Measurements from ENCODE around the gene ARSJ. TPM values are rescaled to one million over a fixed set of nuclear protein-coding genes. Genes with fewer than 3 reads are reported as not detected.

ARSJ gene
- total RNA-seq, 1 donor from 2014 or later: 11.2 TPM

DNA sequence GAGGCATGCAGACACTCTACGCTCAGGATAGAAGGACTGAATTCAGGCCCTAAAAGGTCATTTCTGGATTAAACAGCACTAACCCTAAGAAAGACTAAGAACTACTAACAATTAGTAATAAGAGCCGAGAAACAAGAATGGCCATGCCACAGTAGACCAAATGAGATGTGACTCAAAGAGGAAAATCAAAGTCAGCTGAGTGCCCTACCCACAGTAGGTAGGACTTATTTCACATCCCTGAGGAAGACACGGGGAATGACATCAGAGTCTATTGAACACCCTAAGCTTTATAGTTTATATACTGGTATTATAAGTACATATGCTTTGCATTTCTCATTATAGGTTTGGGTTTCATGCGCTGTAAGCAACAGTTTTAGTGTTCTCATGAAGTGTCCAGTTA, 2.7 kb upstream of the ARSJ start:
- DNase-seq (ENCODE audit: low spot score): no peak
- Mint-ChIP-seq H3K36me3 (ENCODE audit: low read depth, unreplicated experiment) (peaks cover 3% of the 10 kb centered on the region), H3K27me3 (ENCODE audit: unreplicated experiment) (peaks cover 5% of the 10 kb centered on the region), H3K4me3 (ENCODE audit: unreplicated experiment) (no peak overlapping the region), H3K4me1 (ENCODE audit: unreplicated experiment) (peaks cover 16% of the 10 kb centered on the region), H3K9me3 (ENCODE audit: unreplicated experiment) (no peaks in the 10 kb centered on the region), H3K27ac (ENCODE audit: unreplicated experiment) (no peak overlapping the region)
- no peak for TF ChIP-seq CTCF (IDR thresholded peaks at IDR 0.05; ENCODE audit: unreplicated experiment)

GRCh38 chr4:113981591-113981990, 2.1 kb upstream of the ARSJ start:
- H3K36me3 Mint-ChIP-seq (ENCODE audit: low read depth, unreplicated experiment): peaks cover 3% of the 10 kb centered on the region
- H3K9me3 Mint-ChIP-seq (ENCODE audit: unreplicated experiment): no peaks in the 10 kb centered on the region
- peaks cover 5% of the 10 kb centered on the region for H3K27me3 Mint-ChIP-seq (ENCODE audit: unreplicated experiment)
- H3K4me3 Mint-ChIP-seq (ENCODE audit: unreplicated experiment): no peak overlapping the region
- H3K4me1 Mint-ChIP-seq (ENCODE audit: unreplicated experiment): peaks cover 21% of the 10 kb centered on the region
- TF ChIP-seq CTCF (IDR thresholded peaks at IDR 0.05; ENCODE audit: unreplicated experiment): no peak
- H3K27ac Mint-ChIP-seq (ENCODE audit: unreplicated experiment): no peak overlapping the region
- no peak for DNase-seq (ENCODE audit: low spot score)

DNA sequence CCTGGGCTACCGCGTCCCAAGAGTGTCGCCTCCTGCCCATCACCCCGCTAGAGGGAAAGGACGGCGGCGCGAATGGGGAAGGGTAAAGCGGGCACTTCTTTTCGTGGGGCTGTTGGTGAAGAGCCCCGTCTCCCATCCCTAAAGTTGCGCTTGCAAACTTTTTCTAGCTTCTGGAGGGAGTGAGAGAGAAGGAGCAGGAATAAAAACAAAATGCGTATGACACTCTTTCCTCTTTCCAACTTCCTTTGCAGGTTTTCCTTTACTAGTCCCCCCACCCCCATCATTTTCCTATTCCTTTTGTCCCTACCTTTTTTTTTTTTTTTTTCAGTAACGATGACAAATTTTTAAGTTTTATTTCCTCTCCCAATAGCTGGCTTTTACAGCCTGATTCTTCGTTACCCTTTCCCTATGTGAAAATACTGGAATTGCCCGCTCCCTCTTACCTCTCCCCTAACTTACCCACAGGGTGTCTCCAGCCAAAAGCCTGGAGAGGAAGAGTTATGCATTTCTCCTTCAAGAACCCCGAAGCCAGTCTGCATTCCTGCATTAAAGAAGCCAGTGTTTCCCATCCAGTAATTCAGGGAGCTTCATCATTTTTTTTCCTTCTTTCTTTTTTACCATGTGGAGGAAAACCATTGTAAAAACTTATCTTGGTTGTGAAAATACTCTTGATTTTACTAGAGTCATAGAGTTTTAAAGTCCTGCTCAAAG, 613 bp upstream of the ARSJ start:
- Mint-ChIP-seq H3K27ac (ENCODE audit: unreplicated experiment) (peak overlapping the region; percentile 92), H3K4me3 (ENCODE audit: unreplicated experiment) (peak overlapping the region; percentile 98), H3K9me3 (ENCODE audit: unreplicated experiment) (no peaks in the 10 kb centered on the region), H3K4me1 (ENCODE audit: unreplicated experiment) (peaks cover 30% of the 10 kb centered on the region), H3K36me3 (ENCODE audit: low read depth, unreplicated experiment) (no peaks in the 10 kb centered on the region), H3K27me3 (ENCODE audit: unreplicated experiment) (peaks cover 5% of the 10 kb centered on the region)
- TF ChIP-seq CTCF (IDR thresholded peaks at IDR 0.05; ENCODE audit: unreplicated experiment): no peak
- no peak for DNase-seq (ENCODE audit: low spot score)

GRCh38 chr4:113978561-113979147, 793 bp downstream of the ARSJ start:
- H3K27ac Mint-ChIP-seq (ENCODE audit: unreplicated experiment): peak overlapping the region; percentile 92

More at GRCh38 chr4:113978561-113979147, 793 bp downstream of the ARSJ start:
- Mint-ChIP-seq H3K4me1 (ENCODE audit: unreplicated experiment) (peaks cover 30% of the 10 kb centered on the region), H3K36me3 (ENCODE audit: low read depth, unreplicated experiment) (no peaks in the 10 kb centered on the region), H3K27me3 (ENCODE audit: unreplicated experiment) (peaks cover 5% of the 10 kb centered on the region), H3K4me3 (ENCODE audit: unreplicated experiment) (peak overlapping the region; percentile 98), H3K9me3 (ENCODE audit: unreplicated experiment) (no peaks in the 10 kb centered on the region)
- no peak for TF ChIP-seq CTCF (IDR thresholded peaks at IDR 0.05; ENCODE audit: unreplicated experiment)
- DNase-seq (ENCODE audit: low spot score): peak; percentile 19

Data from endothelial cell (in vitro differentiated cells).